Brain pericyte (primary cell): ENCODE data around the gene RAB43.
"Not testable (repeated sequence)": the region's sequence is repeated elsewhere in the genome, so short reads cannot be mapped to it uniquely, and the experiment has no call there.

ENCODE experiments used
- DNase-seq: peaks from one replicate; pipeline ENCODE4 v3.0.0-alpha.2; 2012; ENCODE audit warnings: low read depth, low spot score

RAB43 gene

GRCh38 chr3:129095285-129095684 is 26.3 kb downstream of the RAB43 start:
- DNase-seq = no peak

GRCh38 chr3:129088312-129088711 is 33.3 kb downstream of the RAB43 start:
- DNase-seq = not testable (repeated sequence)

- not testable (repeated sequence) for DNase-seq
These were observed 33.7 kb downstream of the RAB43 start for GRCh38 chr3:129087904-129088303.

- no peak for DNase-seq
These were observed 34.4 kb downstream of the RAB43 start for GRCh38 chr3:129087138-129087702.

- DNase-seq = no peak
These were observed 35.8 kb downstream of the RAB43 start for GRCh38 chr3:129085818-129086217.

- no peak for DNase-seq
These were observed 36.4 kb downstream of the RAB43 start for GRCh38 chr3:129085165-129085715.

- no peak for DNase-seq
These were observed 37.1 kb downstream of the RAB43 start for GRCh38 chr3:129084501-129084900.

GRCh38 chr3:129082026-129082425 is 39.6 kb downstream of the RAB43 start:
- DNase-seq = no peak

- DNase-seq = no peak
These were observed 40.1 kb downstream of the RAB43 start for GRCh38 chr3:129081503-129081902.

GRCh38 chr3:129078510-129078909 is 43.1 kb downstream of the RAB43 start:
- DNase-seq = no peak

- DNase-seq = no peak
These were observed 44.4 kb downstream of the RAB43 start for GRCh38 chr3:129077222-129077621.

- DNase-seq = no peak
These were observed 51.3 kb downstream of the RAB43 start for GRCh38 chr3:129070086-129070885.

GRCh38 chr3:129069313-129070085 is 52.1 kb downstream of the RAB43 start:
- DNase-seq = not testable (repeated sequence)

GRCh38 chr3:129068291-129068886 is 53.2 kb downstream of the RAB43 start:
- no peak for DNase-seq

GRCh38 chr3:129067719-129068118 is 53.9 kb downstream of the RAB43 start:
- not testable (repeated sequence) for DNase-seq

GRCh38 chr3:129065720-129066073 is 55.9 kb downstream of the RAB43 start:
- DNase-seq = no peak

- no peak for DNase-seq
These were observed 56.4 kb downstream of the RAB43 start for GRCh38 chr3:129065016-129065719.

GRCh38 chr3:129063841-129064482 is 57.6 kb downstream of the RAB43 start:
- DNase-seq = no peak

- no peak for DNase-seq
These were observed 58.4 kb downstream of the RAB43 start for GRCh38 chr3:129063091-129063640.
